H1 (cell line): ENCODE results near the gene LRP8. TPM values are rescaled to one million over a fixed set of nuclear protein-coding genes. Genes with fewer than 3 reads are reported as not detected.

Experiments
- CTCF ChIA-PET: fragments of 300-600 bp; sonication (Branson Sonifier 250); formaldehyde crosslinking; loops from one replicate; lab custom pipeline; 2021; ENCODE audit not compliant: partially characterized antibody; lab: Charles Lee
- POLR2A ChIA-PET: fragments of 300-600 bp; sonication (Branson Sonifier 250); formaldehyde crosslinking; loops from one replicate; lab custom pipeline; 2021; ENCODE audit warnings: inconsistent platforms; ENCODE audit not compliant: partially characterized antibody; lab: Charles Lee
- DNase-seq, 2 experiments: peaks; one replicate each; pipeline versions ENCODE4 v3.0.0 to v3.0.0-alpha.2; 2010 to 2022; ENCODE audit warnings: low spot score in 2 of 2, low read depth in 1 of 2, mixed read lengths in 1 of 2
- FAIRE-seq: peaks from 2 replicates; lab custom pipeline; 2011; peaks lifted over from hg19 to GRCh38; lab: Jason Lieb, UNC
- H2AFZ ChIP-seq: 2 replicates; pipeline ENCODE4 v1.8.1; 2012; ENCODE audit warnings: low read length, inconsistent platforms
- H2AK5ac ChIP-seq: 2 replicates; pipeline ENCODE4 v1.6.1; 2013; ENCODE audit warnings: low read depth, low read length
- H2BK120ac ChIP-seq: replicated peaks from 2 replicates; pipeline ENCODE3; 2013; ENCODE audit warnings: low read depth, low read length, inconsistent platforms
- H2BK12ac ChIP-seq: 2 replicates; pipeline ENCODE4 v1.6.1; 2013; ENCODE audit warnings: low read depth, low read length
- H2BK15ac ChIP-seq: 2 replicates; pipeline ENCODE4 v1.6.1; 2013; ENCODE audit warnings: low read length
- H2BK20ac ChIP-seq: 2 replicates; pipeline ENCODE4 v1.6.1; 2013; ENCODE audit warnings: low read length
- H2BK5ac ChIP-seq: 2 replicates; pipeline ENCODE4 v1.6.1; 2013; ENCODE audit warnings: low read depth, low read length
- H3K14ac ChIP-seq: 2 replicates; pipeline ENCODE4 v1.6.1; 2013; ENCODE audit warnings: inconsistent platforms; ENCODE audit not compliant: insufficient read length
- H3K18ac ChIP-seq: 2 replicates; pipeline ENCODE4 v1.6.1; 2013; ENCODE audit warnings: low read length; ENCODE audit errors: extremely low read depth
- H3K23ac ChIP-seq: 2 replicates; pipeline ENCODE4 v1.6.1; 2013; ENCODE audit warnings: inconsistent platforms; ENCODE audit not compliant: insufficient read length
- H3K23me2 ChIP-seq: 2 replicates; pipeline ENCODE4 v1.6.1; 2013; ENCODE audit warnings: low read depth, low read length
- H3K27ac ChIP-seq: 2 replicates; pipeline ENCODE4 v1.6.1; 2011; ENCODE audit warnings: low read depth, low read length, inconsistent platforms
- H3K27me3 ChIP-seq, 4 experiments: replicated peaks in 1 of 4; 1 replicate in 1 of 4; 2 replicates in 3 of 4; pipeline versions ENCODE4 v1.6.1 to v1.8.1; 2011 to 2013; ENCODE audit warnings: low read length in 3 of 4, mild to moderate bottlenecking in 3 of 4, inconsistent platforms in 2 of 4, mixed read lengths in 2 of 4, moderate library complexity in 1 of 4; ENCODE audit not compliant: control insufficient read depth in 3 of 4, insufficient read depth in 3 of 4; ENCODE audit errors: extremely low read depth in 1 of 4
- H3K36me3 ChIP-seq, 4 experiments: 2 replicates each; pipeline versions ENCODE4 v1.6.1 to v1.8.1; 2011 to 2013; ENCODE audit warnings: mild to moderate bottlenecking in 4 of 4, low read length in 3 of 4, moderate library complexity in 2 of 4, control low read depth in 1 of 4, inconsistent platforms in 1 of 4; ENCODE audit not compliant: insufficient read depth in 4 of 4, control insufficient read depth in 2 of 4
- H3K4ac ChIP-seq: replicated peaks from 2 replicates; pipeline ENCODE3; 2013; ENCODE audit warnings: low read length, low read depth, mixed read lengths, inconsistent platforms; ENCODE audit not compliant: insufficient read length
- H3K4me1 ChIP-seq, 4 experiments: replicated peaks in 1 of 4; 1 replicate in 1 of 4; 2 replicates in 3 of 4; pipeline versions ENCODE4 v1.6.1 to v1.8.1; 2011 to 2013; ENCODE audit warnings: low read length in 3 of 4, inconsistent platforms in 2 of 4, mixed read lengths in 1 of 4; ENCODE audit not compliant: insufficient read depth in 4 of 4, control insufficient read depth in 3 of 4
- H3K4me2 ChIP-seq, 2 experiments: 2 replicates each; pipeline versions ENCODE4 v1.6.1 to v1.8.1; 2011 to 2013; ENCODE audit warnings: low read depth in 2 of 2, low read length in 2 of 2, control low read depth in 1 of 2, inconsistent platforms in 1 of 2, mild to moderate bottlenecking in 1 of 2; ENCODE audit not compliant: insufficient read depth in 1 of 2
- H3K4me3 ChIP-seq, 4 experiments: fragments of 200-600, 300-600 bp in 1 of 4; sonication (generic), shearing (Covaris generic), sonication (Bioruptor Twin) in 1 of 4; 2 replicates each; pipeline versions ENCODE4 v1.5.1 to v1.8.1; 2011 to 2016; ENCODE audit warnings: low read length in 4 of 4, low read depth in 3 of 4, control low read depth in 2 of 4, inconsistent platforms in 2 of 4, mild to moderate bottlenecking in 2 of 4, mixed read lengths in 1 of 4, moderate library complexity in 1 of 4; ENCODE audit not compliant: insufficient read depth in 2 of 4; ENCODE audit errors: extremely low read depth in 1 of 4
- H3K56ac ChIP-seq: replicated peaks from 2 replicates; pipeline ENCODE3; 2013; ENCODE audit warnings: low read depth, mild to moderate bottlenecking, mixed read lengths, low read length, inconsistent platforms; ENCODE audit not compliant: insufficient read length
- H3K79me1 ChIP-seq: 2 replicates; pipeline ENCODE4 v1.6.1; 2013; ENCODE audit warnings: low read depth, low read length, control low read depth
- H3K79me2 ChIP-seq, 2 experiments: 2 replicates each; pipeline versions ENCODE4 v1.6.1 to v1.8.1; 2012 to 2013; ENCODE audit warnings: low read length in 2 of 2, mild to moderate bottlenecking in 2 of 2, inconsistent platforms in 1 of 2; ENCODE audit not compliant: insufficient read depth in 2 of 2, control insufficient read depth in 1 of 2
- H3K9ac ChIP-seq, 4 experiments: replicated peaks in 1 of 4; 1 replicate in 1 of 4; 2 replicates in 3 of 4; pipeline versions ENCODE4 v1.6.1 to v1.8.1; 2011 to 2013; ENCODE audit warnings: low read depth in 3 of 4, low read length in 3 of 4, control low read depth in 2 of 4, mild to moderate bottlenecking in 2 of 4, moderate library complexity in 2 of 4, inconsistent platforms in 1 of 4; ENCODE audit errors: extremely low read depth in 1 of 4
- H3K9me3 ChIP-seq, 2 experiments: 2 replicates each; pipeline versions ENCODE4 v1.6.1 to v1.8.1; 2012 to 2013; ENCODE audit warnings: mild to moderate bottlenecking in 2 of 2, moderate library complexity in 2 of 2, control low read depth in 1 of 2, inconsistent platforms in 1 of 2, low read depth in 1 of 2, low read length in 1 of 2, mixed read lengths in 1 of 2; ENCODE audit not compliant: insufficient read depth in 2 of 2
- H4K20me1 ChIP-seq, 2 experiments: replicated peaks in 1 of 2; 2 replicates each; pipeline versions ENCODE3 to v1.8.1; 2011 to 2013; ENCODE audit warnings: inconsistent platforms in 2 of 2, low read length in 2 of 2, mild to moderate bottlenecking in 1 of 2; ENCODE audit not compliant: insufficient read depth in 2 of 2, control insufficient read depth in 1 of 2
- H4K5ac ChIP-seq: 2 replicates; pipeline ENCODE4 v1.6.1; 2013; ENCODE audit warnings: low read length, low read depth, mixed read lengths, inconsistent platforms; ENCODE audit not compliant: insufficient read length
- H4K8ac ChIP-seq: 2 replicates; pipeline ENCODE4 v1.8.0; 2013; ENCODE audit warnings: mild to moderate bottlenecking, moderate library complexity, low read length, inconsistent platforms; ENCODE audit not compliant: insufficient read depth; ENCODE audit errors: extremely low read depth
- H4K91ac ChIP-seq: replicated peaks from 2 replicates; pipeline ENCODE3; 2013; ENCODE audit warnings: low read length, mixed read lengths, inconsistent platforms; ENCODE audit not compliant: insufficient read length
- CREB1 ChIP-seq: IDR thresholded peaks from 2 replicates; pipeline ENCODE4 v1.6.1; 2012; ENCODE audit warnings: inconsistent platforms
- EP300 ChIP-seq, 2 experiments: IDR thresholded peaks; 1 replicate in 1 of 2; 2 replicates in 1 of 2; pipeline ENCODE4 v1.6.1; 2011 to 2012; ENCODE audit warnings: low read depth in 2 of 2, low read length in 2 of 2, mild to moderate bottlenecking in 2 of 2, borderline replicate concordance in 1 of 2, inconsistent platforms in 1 of 2, moderate library complexity in 1 of 2
- EZH2 ChIP-seq: fragments of 200-600 bp; sonication (generic); IDR thresholded peaks from 2 replicates; pipeline ENCODE4 v1.7.1; 2012; ENCODE audit warnings: low read depth, mild to moderate bottlenecking, moderate library complexity, low read length, inconsistent platforms; ENCODE audit not compliant: severe bottlenecking
- POU5F1 ChIP-seq: IDR thresholded peaks from 2 replicates; pipeline ENCODE4 v1.6.1; 2011; ENCODE audit warnings: low read depth, mild to moderate bottlenecking, low read length, moderate library complexity
- RFX5 ChIP-seq: IDR thresholded peaks from 2 replicates; pipeline ENCODE4 v1.6.1; 2011; ENCODE audit warnings: low read depth, low read length, improper control_type of control experiment, borderline replicate concordance
- RXRA ChIP-seq: IDR thresholded peaks from 2 replicates; pipeline ENCODE4 v1.6.1; 2011; ENCODE audit warnings: low read depth, mild to moderate bottlenecking, low read length, moderate library complexity; ENCODE audit not compliant: insufficient read depth
- SP4 ChIP-seq: IDR thresholded peaks from 2 replicates; pipeline ENCODE4 v1.6.1; 2012; ENCODE audit warnings: low read length, inconsistent platforms
- SUZ12 ChIP-seq: fragments of 200-600 bp; sonication (generic); IDR thresholded peaks from 2 replicates; pipeline ENCODE4 v1.6.1; 2012; ENCODE audit warnings: mild to moderate bottlenecking, inconsistent platforms, low read length, moderate library complexity, mixed read lengths
- YY1 ChIP-seq: IDR thresholded peaks from 2 replicates; pipeline ENCODE4 v1.6.1; 2011; ENCODE audit warnings: low read depth, mild to moderate bottlenecking, low read length
- ZNF274 ChIP-seq: IDR thresholded peaks from 2 replicates; pipeline ENCODE4 v1.7.0; 2012; ENCODE audit warnings: low read length, borderline replicate concordance; ENCODE audit errors: extremely low read depth
- WGBS, 2 experiments: shearing (Covaris generic) in 1 of 2; methylation state at CpG; one replicate each; pipeline versions ENCODE4 v1.1.6 to v1.1.7; 2013 to 2015; ENCODE audit warnings: low lambda C conversion rate in 2 of 2, mixed read lengths in 2 of 2, inconsistent platforms in 1 of 2, low coverage in 1 of 2, missing lambda C conversion rate in 1 of 2; ENCODE audit not compliant: insufficient replicate concordance in 2 of 2, insufficient coverage in 1 of 2, insufficient read length in 1 of 2; ENCODE audit errors: extremely low coverage in 1 of 2, missing lambda C conversion rate in 1 of 2; 5-methylcytosine and 5-hydroxymethylcytosine counted together
- polyA plus RNA-seq, 7 experiments: library from polyadenylated mRNA; depleted of rRNA in 3 of 7; stranded (reverse) in 5 of 7; unstranded in 2 of 7; fragments of >200 nt in 5 of 7; fragments of 200-250 nt in 2 of 7; gene quantifications; 1 replicate in 5 of 7; 2 replicates in 1 of 7; 4 replicates in 1 of 7; pipeline versions ENCODE4 v1.2.1 to v1.2.3, GENCODE V29; 2011 to 2013; ENCODE audit warnings: missing spikeins in 2 of 7, mixed read lengths in 2 of 7
- total RNA-seq: library from RNA; stranded (reverse); fragmentation: NEBNext Ultra II Directional; extraction: Animal tissue kit (Norgen Biotek cat#: 25700); gene quantifications from 2 replicates; pipeline ENCODE4 v1.2.1, GENCODE V29; 2021

LRP8 gene
- total and polyA plus RNA-seq, 2 of the 8 experiments (the other 6 are each of a cell fraction or from before 2014, with no cell fraction given), result 63.2 to 66.4 TPM

DNA sequence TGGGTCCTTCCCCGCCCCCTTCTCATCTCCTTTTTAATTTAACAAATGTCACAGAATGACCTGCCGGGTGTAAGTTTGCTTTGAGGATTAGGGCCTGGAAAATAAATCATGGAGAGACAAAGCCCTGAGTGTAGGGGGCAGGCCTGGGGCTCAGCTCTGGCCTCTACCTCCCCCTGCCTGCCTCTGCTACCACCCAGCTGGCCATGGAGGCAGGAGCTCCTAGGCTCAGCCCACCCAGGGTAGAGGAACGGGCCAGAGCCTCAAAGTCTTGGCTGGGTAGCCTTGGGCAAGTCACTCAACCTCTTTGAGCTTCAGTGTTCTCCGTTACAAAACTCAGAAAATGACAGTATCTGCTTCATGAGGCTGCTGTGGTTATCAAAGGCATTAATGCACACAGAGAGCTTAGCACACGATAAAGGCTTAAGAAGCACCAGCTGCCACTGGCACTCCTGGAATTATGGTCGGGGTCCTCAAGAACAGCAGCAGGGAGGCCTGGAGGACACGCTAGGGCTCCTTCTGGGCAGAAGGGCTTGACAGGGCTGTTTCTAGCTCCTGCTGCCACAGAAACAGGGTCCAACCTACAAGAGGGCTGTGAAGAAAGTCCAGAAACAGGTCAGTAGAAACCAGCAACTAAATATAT lies 39.0 kb downstream of the LRP8 start:
- H3K79me1 ChIP-seq, result peaks cover 12% of the 10 kb centered on the region; the same call in 1 of the 2 replicates
- H4K91ac ChIP-seq, result no peak overlapping the region
- no peak overlapping the region for H3K14ac ChIP-seq
- H3K4ac ChIP-seq, result no peak overlapping the region
- no peak overlapping the region for H2AK5ac ChIP-seq
- no peak overlapping the region for H4K8ac ChIP-seq
- H2BK20ac ChIP-seq, result no peak overlapping the region
- H3K79me2 ChIP-seq, result no peaks in the 10 kb centered on the region; a peak in 1 of 4 replicates
- H3K36me3 ChIP-seq, result peaks cover 5 to 53% (median 19%) of the 10 kb centered on the region in 4 experiments; a peak in 7 of 8 replicates
- H3K9me3 ChIP-seq, result no peaks in the 10 kb centered on the region
- H3K18ac ChIP-seq, result no peak overlapping the region
- no peak overlapping the region for H3K27ac ChIP-seq
- POLR2A ChIA-PET, result no interaction called here
- H2BK12ac ChIP-seq, result no peak overlapping the region
- peaks cover 0 to 18% (median 2%) of the 10 kb centered on the region in 4 experiments; a peak in 3 of 7 replicates for H3K4me1 ChIP-seq
- H3K9ac ChIP-seq, result peak overlapping the region in 1 of 4 experiments; percentile 34; a peak in 2 of 7 replicates
- no peak overlapping the region for H2AFZ ChIP-seq
- no peaks in the 10 kb centered on the region for H3K27me3 ChIP-seq
- H3K56ac ChIP-seq, result no peak overlapping the region
- 90% methylated on average over 7 of the region's 7 CpGs; no CpG with 5 or more reads in 1 of the 2 experiments for WGBS, 2 experiments
- no peak overlapping the region; the same call in 1 of the 2 replicates for H2BK5ac ChIP-seq
- H3K4me3 ChIP-seq, result no peak overlapping the region
- H2BK120ac ChIP-seq, result no peak overlapping the region
- no peak overlapping the region for H4K5ac ChIP-seq
- H3K4me2 ChIP-seq, result no peak overlapping the region
- DNase-seq (no peak), FAIRE-seq (no peak)
- H3K23me2 ChIP-seq, result no peaks in the 10 kb centered on the region
- H2BK15ac ChIP-seq, result no peak overlapping the region
- CTCF ChIA-PET, result interaction anchor here (0.6 to 11.3 kb wide), 10 partner anchors 11 to 201 kb away, joined by 3 to 103 read pairs (median 4); no protein-coding TSS in a partner anchor
- H3K23ac ChIP-seq, result no peak overlapping the region
- H4K20me1 ChIP-seq, result peaks cover 7 to 20% of the 10 kb centered on the region in 2 experiments
- TF ChIP-seq EP300 (IDR thresholded peaks at IDR 0.05; ENCODE audit: borderline replicate concordance in 1 of 2, low read depth in 2 of 2, low read length in 2 of 2) (no peak), RFX5 (no peak), CREB1 (no peak), ZNF274 (no peak), EZH2 (no peak), SUZ12 (no peak), RXRA (no peak), YY1 (no peak), POU5F1 (no peak), SP4 (no peak)
